GM18511 (cell line): Measurements from ENCODE around the gene ARF5.

Experiments
- ATAC-seq: cut with Tn5 transposase; IDR thresholded peaks from one replicate; pipeline ENCODE4 v1.9.1; 2021; ENCODE audit warnings: mild to moderate bottlenecking, moderate library complexity; ENCODE audit not compliant: unreplicated experiment

The ARF5 gene

GRCh38 chr7:127587663-127588018 lies 570 bp upstream of the ARF5 start:
- ATAC-seq: no peak

GRCh38 chr7:127588697-127589482 lies 679 bp downstream of the ARF5 start:
- peak; percentile 25 for ATAC-seq

DNA sequence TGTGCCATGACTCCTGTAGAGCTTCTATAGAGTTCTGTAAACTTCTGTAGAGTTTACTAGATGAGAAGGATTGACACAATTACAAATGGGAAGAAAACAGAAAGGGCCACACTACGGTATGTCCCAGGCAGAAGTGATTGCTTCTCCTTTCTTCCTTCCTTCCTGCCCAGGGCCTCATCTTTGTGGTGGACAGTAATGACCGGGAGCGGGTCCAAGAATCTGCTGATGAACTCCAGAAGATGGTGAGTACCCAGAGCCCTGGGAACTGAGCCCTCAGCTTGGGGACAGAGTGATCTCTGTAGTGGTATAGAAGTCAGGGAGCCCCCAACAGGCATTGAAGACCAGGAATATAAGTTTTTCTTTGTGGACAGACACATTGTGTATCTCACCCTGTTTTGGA lies 1.7 kb downstream of the ARF5 start:
- ATAC-seq: no peak

DNA sequence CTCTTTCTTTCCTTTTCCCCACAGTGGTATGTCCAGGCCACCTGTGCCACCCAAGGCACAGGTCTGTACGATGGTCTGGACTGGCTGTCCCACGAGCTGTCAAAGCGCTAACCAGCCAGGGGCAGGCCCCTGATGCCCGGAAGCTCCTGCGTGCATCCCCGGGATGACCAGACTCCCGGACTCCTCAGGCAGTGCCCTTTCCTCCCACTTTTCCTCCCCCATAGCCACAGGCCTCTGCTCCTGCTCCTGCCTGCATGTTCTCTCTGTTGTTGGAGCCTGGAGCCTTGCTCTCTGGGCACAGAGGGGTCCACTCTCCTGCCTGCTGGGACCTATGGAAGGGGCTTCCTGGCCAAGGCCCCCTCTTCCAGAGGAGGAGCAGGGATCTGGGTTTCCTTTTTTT lies 3.0 kb downstream of the ARF5 start:
- no peak for ATAC-seq

- no peak for ATAC-seq
These were observed 3.4 kb downstream of the ARF5 start for GRCh38 chr7:127591591-127591990.

DNA sequence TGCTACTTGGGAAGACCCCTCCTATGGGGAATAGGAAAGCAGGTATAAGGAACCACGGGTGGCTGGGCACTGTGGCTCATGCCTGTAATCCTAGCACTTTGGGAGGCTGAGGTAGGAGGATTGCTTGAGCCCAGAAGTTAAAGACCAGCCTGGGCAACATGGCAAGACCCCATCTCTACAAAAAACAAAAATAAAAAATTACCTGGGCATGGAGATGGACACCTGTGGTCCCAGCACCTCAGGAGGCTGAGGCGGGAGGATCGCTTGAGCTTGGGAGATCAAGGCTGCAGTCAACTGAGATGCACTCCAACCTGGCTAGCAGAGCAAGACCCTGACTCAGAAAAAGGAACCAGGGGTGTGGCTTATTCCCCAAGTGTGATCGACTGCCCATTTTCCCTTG lies 4.3 kb downstream of the ARF5 start:
- no peak for ATAC-seq

DNA sequence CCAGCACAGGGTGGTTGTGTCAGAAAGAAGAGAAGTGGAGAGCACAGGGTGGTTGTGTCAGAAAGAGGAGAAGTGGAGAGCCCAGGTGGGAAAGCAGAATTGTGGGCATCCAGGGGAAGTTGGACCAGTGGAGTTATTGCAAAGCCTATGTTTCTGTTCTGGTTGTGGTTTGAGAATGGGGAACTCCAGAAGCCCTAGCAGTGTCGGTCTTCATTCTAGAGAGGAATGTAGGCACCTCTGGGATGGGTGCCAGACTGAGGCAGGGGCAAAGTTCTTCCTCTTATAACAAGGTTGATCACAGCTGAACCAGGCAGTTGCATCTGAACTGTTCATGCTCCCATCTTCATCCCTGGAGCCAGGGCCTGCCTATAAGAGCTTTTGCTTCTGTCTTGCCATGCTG lies 6.3 kb downstream of the ARF5 start:
- peak; percentile 56 for ATAC-seq

DNA sequence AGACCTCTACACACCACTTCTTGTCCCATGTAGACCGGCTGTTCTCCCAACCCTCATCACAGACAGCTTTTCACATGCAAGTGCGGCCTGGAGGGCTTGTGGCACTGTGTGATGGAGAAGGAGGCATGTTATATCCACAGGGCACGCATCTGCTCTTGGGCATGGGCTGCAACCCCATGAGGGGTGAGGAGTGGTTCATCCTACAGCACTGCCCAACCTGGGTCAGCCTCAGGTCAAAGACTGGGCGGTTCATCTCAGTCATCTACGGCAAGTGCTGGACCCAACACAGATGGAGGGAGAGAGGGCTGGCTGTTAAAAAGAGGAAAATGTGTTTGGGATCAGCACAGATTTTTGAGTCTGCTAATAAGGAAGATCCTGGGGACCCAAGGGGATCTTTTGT lies 7.5 kb downstream of the ARF5 start:
- no peak for ATAC-seq

GRCh38 chr7:127598318-127598717 lies 10.1 kb downstream of the ARF5 start:
- ATAC-seq: no peak

GRCh38 chr7:127600885-127601284 lies 12.7 kb downstream of the ARF5 start:
- ATAC-seq: no peak

- no peak for ATAC-seq
These were observed 20.2 kb downstream of the ARF5 start for GRCh38 chr7:127608446-127608845.

- no peak for ATAC-seq
These were observed 21.1 kb downstream of the ARF5 start for GRCh38 chr7:127609297-127609696.

GRCh38 chr7:127612263-127612662 lies 24.1 kb downstream of the ARF5 start:
- no peak for ATAC-seq

DNA sequence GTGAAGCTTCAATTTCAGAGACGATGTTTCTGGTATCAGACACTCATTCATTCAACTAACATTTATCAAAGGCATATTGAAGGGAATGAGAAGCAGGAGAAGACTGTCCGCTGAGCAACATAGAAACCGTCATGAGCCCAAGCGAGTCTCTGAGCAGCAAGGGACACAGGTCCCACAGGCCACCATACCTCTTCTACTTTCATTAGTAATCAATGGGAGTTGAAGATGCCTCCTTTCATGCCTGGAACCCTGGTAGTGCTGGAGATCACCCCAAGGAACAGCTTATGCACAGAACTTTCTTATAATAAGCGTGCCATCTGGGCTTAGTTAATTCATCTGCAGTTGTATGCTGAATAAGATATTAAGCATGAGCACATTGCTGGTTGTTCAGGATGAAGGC lies 28.5 kb downstream of the ARF5 start:
- no peak for ATAC-seq

DNA sequence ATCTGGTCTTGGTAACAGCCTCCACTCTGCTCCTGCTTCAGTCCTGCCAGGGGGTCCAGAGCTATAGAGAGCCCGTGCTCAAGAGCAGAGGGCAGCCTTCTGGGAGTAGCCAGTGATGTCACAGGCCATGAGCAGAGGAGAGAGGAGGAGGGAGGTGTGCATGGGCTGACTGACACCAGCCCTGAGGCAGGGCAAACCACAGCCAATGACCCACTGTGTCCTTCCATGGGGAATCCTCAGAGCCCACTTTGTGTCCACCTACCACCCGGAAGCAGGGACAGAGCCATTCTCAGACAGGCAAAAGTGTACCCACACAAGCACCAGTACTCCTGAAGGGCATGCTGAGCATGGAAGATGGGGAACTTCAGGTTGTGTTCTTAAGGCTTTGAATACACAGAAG lies 29.8 kb downstream of the ARF5 start, which contains the start of gene PAX4:
TSS of gene PAX4 (minus strand) at position 101 of the 400 bp plus-strand sequence. CDS start 2,214 bp downstream, outside the sequence.
- ATAC-seq: no peak

DNA sequence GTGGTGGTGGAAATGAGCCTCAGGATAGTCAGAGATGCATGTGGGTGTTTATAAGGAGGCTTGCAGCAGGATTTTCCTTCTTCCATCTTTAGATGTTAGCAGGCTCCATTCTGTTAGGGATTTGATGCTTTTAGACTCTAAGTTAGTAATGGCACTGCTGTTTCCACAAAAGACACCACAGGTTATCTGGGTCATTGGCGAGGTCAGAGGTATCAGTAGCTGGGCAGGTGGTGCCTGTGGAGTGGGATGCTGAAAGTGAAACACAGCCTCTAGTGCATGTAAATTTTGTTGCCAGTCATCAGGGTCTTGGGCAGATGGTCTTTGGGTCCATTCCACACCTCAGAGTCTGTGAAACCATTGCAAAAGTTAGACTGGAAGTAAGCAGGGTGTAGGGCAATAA lies 30.6 kb downstream of the ARF5 start:
- no peak for ATAC-seq

DNA sequence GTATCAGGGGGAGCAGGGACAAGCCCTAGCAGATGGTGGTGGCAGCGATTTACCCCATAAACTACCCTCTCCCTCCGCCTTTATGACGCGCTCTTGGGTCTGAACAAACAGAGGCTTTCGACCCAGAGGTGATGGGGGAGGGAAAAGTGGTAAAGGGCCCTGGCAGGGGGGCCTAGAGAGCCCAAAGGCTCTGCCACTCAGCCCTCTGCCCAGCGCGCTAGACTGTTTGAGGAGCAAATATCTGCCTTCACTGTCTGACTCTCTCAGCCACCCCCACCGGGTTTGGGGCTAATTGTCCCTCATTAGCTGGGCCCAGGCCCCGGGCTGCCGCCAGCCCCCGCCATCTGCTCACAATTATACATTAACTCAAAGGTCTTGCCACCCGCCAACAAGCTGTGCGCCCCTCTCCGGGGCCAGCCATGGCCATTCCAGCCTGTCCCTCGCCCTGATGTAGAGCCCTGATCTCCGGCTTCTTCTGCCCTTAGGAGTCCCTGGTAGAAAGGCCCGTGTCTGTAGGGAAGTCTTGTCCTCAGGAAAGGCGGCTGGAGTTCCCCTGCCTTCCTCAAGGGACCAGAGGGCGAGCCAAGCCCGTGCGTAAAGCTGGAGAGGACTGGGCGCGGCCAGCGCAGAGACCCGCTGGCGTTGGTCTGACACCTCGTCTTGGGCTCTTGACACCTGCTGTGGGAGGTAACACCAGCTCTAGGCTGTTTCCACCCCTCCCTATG lies 31.6 kb downstream of the ARF5 start:
- ATAC-seq: no peak

GRCh38 chr7:127620406-127621233 lies 32.4 kb downstream of the ARF5 start:
- no peak for ATAC-seq

- no peak for ATAC-seq
These were observed 37.1 kb downstream of the ARF5 start for GRCh38 chr7:127625331-127625730.

GRCh38 chr7:127628445-127628844 lies 40.2 kb downstream of the ARF5 start:
- ATAC-seq: no peak

- peak; percentile 61 for ATAC-seq
These were observed 41.1 kb downstream of the ARF5 start for GRCh38 chr7:127629268-127629854.
